HG02623 (cell line): ENCODE measurements around the gene NWD2.
"Not testable (repeated sequence)": the region's sequence is repeated elsewhere in the genome, so short reads cannot be mapped to it uniquely, and the experiment has no call there.

ENCODE experiments used
- ATAC-seq: cut with Tn5 transposase; IDR thresholded peaks from one replicate; pipeline ENCODE4 v1.9.1; 2021; ENCODE audit warnings: moderate library complexity; ENCODE audit not compliant: unreplicated experiment

Gene NWD2

GRCh38 chr4:37392521-37393255, 148.1 kb downstream of the NWD2 start:
- ATAC-seq, result no peak

GRCh38 chr4:37393321-37393720, 148.8 kb downstream of the NWD2 start:
- no peak for ATAC-seq

GRCh38 chr4:37393889-37394288, 149.3 kb downstream of the NWD2 start:
- no peak for ATAC-seq

GRCh38 chr4:37397505-37397904, 153.0 kb downstream of the NWD2 start:
- no peak for ATAC-seq

GRCh38 chr4:37400241-37400881, 155.8 kb downstream of the NWD2 start:
- peak; percentile 80 for ATAC-seq

GRCh38 chr4:37407938-37408826, 163.6 kb downstream of the NWD2 start:
- ATAC-seq, result not testable (repeated sequence)

GRCh38 chr4:37413612-37414011, 169.1 kb downstream of the NWD2 start:
- ATAC-seq, result not testable (repeated sequence)

GRCh38 chr4:37415845-37416369, 171.4 kb downstream of the NWD2 start:
- ATAC-seq, result no peak

GRCh38 chr4:37421614-37422013, 177.1 kb downstream of the NWD2 start:
- ATAC-seq, result no peak

- no peak for ATAC-seq
Measured at GRCh38 chr4:37422102-37422501, 177.6 kb downstream of the NWD2 start.

GRCh38 chr4:37422638-37423037, 178.1 kb downstream of the NWD2 start:
- ATAC-seq, result no peak

- no peak for ATAC-seq
Measured at GRCh38 chr4:37423310-37423709, 178.8 kb downstream of the NWD2 start.

- ATAC-seq, result no peak
Measured at GRCh38 chr4:37424753-37425152, 180.2 kb downstream of the NWD2 start.

GRCh38 chr4:37425857-37426256, 181.3 kb downstream of the NWD2 start:
- ATAC-seq, result no peak

GRCh38 chr4:37427193-37427592, 182.7 kb downstream of the NWD2 start:
- ATAC-seq, result no peak

GRCh38 chr4:37429906-37430305, 185.4 kb downstream of the NWD2 start:
- no peak for ATAC-seq

GRCh38 chr4:37430718-37431416, 186.3 kb downstream of the NWD2 start:
- no peak for ATAC-seq

GRCh38 chr4:37431417-37431743, 186.8 kb downstream of the NWD2 start:
- no peak for ATAC-seq

GRCh38 chr4:37434469-37434868, 189.9 kb downstream of the NWD2 start:
- ATAC-seq, result no peak

- ATAC-seq, result no peak
Measured at GRCh38 chr4:37436546-37436945, 192.0 kb downstream of the NWD2 start.

- ATAC-seq, result no peak
Measured at GRCh38 chr4:37437163-37437562, 192.6 kb downstream of the NWD2 start.
